ENCODE measurements around the gene SLC24A1.

GRCh38 chr15:65579762-65580161 lies 42.0 kb upstream of the SLC24A1 start:
- no peak for TF ChIP-seq CTCF (IDR thresholded peaks at IDR 0.05)
- TF ChIP-seq EP300 (IDR thresholded peaks at IDR 0.05): no peak
